GM23338 (cell line): ENCODE results near the gene CDKN2A.

ENCODE experiments used
- CREB1 ChIP-seq: fragments of 250-450 bp; sonication (Bioruptor Pico); IDR thresholded peaks from 2 replicates; pipeline ENCODE4 v1.5.0; 2020; ENCODE audit warnings: low read depth, mild to moderate bottlenecking, moderate library complexity
- CTCF ChIP-seq, 2 experiments: fragments of 200-600 bp in 1 of 2; sonication (generic) in 1 of 2; conservative IDR thresholded peaks; 2 replicates each; pipeline versions ENCODE4 v1.5.1 to v1.6.1; 2016 to 2017; ENCODE audit warnings: antibody characterized with exemption in 2 of 2, low read depth in 2 of 2, mild to moderate bottlenecking in 2 of 2, moderate library complexity in 1 of 2
- ETS1 ChIP-seq: IDR thresholded peaks from 2 replicates; pipeline ENCODE4 v1.6.1; 2016; ENCODE audit warnings: antibody characterized with exemption
- EZH2 ChIP-seq: fragments of 200-600 bp; sonication (generic); IDR thresholded peaks from one replicate; pipeline ENCODE4 v1.8.0; 2017; ENCODE audit warnings: antibody characterized with exemption, mild to moderate bottlenecking, low read depth; ENCODE audit not compliant: unreplicated experiment
- EZH2phosphoT487 ChIP-seq: fragments of 200-600 bp; sonication (generic); IDR thresholded peaks from one replicate; pipeline ENCODE4 v1.8.1; 2018; ENCODE audit warnings: antibody characterized with exemption; ENCODE audit not compliant: unreplicated experiment
- JUNB ChIP-seq: IDR thresholded peaks from one replicate; pipeline ENCODE4 v1.6.1; 2016; ENCODE audit warnings: antibody characterized with exemption; ENCODE audit not compliant: unreplicated experiment
- NANOG ChIP-seq: IDR thresholded peaks from 2 replicates; pipeline ENCODE4 v1.6.1; 2016; ENCODE audit warnings: antibody characterized with exemption, borderline replicate concordance
- POLR2AphosphoS5 ChIP-seq: IDR thresholded peaks from 2 replicates; pipeline ENCODE4 v1.6.1; 2016; ENCODE audit warnings: antibody characterized with exemption, low read depth
- ZNF331 ChIP-seq: fragments of 250-450 bp; sonication (Bioruptor Pico); IDR thresholded peaks from 2 replicates; pipeline ENCODE4 v1.5.0; 2020; ENCODE audit warnings: low read depth, mild to moderate bottlenecking, moderate library complexity
- TF ChIP-seq, protein P1 (sequence below): IDR thresholded peaks from one replicate; pipeline ENCODE4 v1.6.1; 2018; ENCODE audit warnings: antibody characterized with exemption; ENCODE audit not compliant: unreplicated experiment

- TF ChIP-seq CTCF (conservative IDR thresholded peaks at IDR 0.05; ENCODE audit: low read depth in 2 of 2) (no peak), JUNB (no peak), POLR2AphosphoS5 (no peak), EZH2 (no peak), CREB1 (no peak), EZH2phosphoT487 (no peak), ZNF331 (CRISPR knock-in tag) (no peak), ETS1 (no peak), NANOG (no peak)
- TF ChIP-seq, protein P1, sequence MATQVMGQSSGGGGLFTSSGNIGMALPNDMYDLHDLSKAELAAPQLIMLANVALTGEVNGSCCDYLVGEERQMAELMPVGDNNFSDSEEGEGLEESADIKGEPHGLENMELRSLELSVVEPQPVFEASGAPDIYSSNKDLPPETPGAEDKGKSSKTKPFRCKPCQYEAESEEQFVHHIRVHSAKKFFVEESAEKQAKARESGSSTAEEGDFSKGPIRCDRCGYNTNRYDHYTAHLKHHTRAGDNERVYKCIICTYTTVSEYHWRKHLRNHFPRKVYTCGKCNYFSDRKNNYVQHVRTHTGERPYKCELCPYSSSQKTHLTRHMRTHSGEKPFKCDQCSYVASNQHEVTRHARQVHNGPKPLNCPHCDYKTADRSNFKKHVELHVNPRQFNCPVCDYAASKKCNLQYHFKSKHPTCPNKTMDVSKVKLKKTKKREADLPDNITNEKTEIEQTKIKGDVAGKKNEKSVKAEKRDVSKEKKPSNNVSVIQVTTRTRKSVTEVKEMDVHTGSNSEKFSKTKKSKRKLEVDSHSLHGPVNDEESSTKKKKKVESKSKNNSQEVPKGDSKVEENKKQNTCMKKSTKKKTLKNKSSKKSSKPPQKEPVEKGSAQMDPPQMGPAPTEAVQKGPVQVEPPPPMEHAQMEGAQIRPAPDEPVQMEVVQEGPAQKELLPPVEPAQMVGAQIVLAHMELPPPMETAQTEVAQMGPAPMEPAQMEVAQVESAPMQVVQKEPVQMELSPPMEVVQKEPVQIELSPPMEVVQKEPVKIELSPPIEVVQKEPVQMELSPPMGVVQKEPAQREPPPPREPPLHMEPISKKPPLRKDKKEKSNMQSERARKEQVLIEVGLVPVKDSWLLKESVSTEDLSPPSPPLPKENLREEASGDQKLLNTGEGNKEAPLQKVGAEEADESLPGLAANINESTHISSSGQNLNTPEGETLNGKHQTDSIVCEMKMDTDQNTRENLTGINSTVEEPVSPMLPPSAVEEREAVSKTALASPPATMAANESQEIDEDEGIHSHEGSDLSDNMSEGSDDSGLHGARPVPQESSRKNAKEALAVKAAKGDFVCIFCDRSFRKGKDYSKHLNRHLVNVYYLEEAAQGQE = no peak
Measured at GRCh38 chr9:22031655-22032411, 37.6 kb upstream of the CDKN2A start.
